Measurements from ENCODE around the gene PIRT.

Gene PIRT

DNA sequence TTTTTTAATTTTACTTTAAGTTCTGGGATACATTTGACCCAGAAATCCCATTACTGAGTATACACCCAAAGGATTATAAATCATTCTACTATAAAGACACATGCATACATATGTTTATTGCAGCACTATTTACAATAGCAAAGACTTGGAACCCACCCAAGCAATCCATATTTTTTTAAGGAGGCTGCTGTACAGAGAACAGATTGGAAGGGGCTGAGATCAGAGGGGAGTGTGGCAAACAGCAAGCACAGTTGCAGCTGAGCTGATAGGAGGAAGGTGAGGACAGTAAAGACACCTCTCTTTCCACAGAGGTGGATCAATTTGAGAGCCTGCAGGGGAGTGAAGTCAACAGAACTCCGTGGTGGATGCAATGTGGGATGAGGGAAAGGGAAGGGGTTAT, 23.8 kb downstream of the PIRT start:
- Histone ChIP-seq H3K27me3 (ENCODE audit: control insufficient read depth, insufficient read depth, low read length) (no peaks in the 10 kb centered on the region), H3K9ac (ENCODE audit: low read length) (no peak overlapping the region), H3K36me3 (ENCODE audit: control insufficient read depth, insufficient read depth, low read length) (no peaks in the 10 kb centered on the region), H3K4me1 (ENCODE audit: control insufficient read depth, insufficient read depth, low read length) (peaks cover 41% of the 10 kb centered on the region), H3K4me3 (ENCODE audit: low read length) (no peak overlapping the region), H3K9me3 (ENCODE audit: control insufficient read depth, low read length) (no peaks in the 10 kb centered on the region)

DNA sequence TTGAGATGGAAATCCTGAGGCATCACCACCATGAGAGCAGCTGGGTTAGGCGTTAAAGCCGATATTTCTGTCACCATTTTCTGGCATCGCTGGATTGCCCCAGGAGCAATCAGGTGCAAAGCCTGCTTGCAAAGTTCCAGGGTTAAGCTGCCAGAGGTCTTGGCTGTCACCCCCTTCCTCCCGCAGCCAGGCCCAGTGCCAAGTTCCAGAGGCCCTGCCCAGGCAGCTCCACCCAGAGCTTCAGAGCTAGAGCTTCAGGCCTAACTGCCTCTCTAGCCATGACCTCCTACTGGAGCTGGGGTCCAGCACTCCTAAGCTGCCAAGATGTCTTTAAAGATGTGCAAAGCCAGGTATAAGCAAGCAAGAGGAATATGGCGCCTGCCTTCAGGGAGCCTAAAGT, 25.2 kb downstream of the PIRT start:
- Histone ChIP-seq H3K9me3 (ENCODE audit: control insufficient read depth, low read length) (no peaks in the 10 kb centered on the region), H3K9ac (ENCODE audit: low read length) (peak overlapping the region; percentile 16), H3K27me3 (ENCODE audit: control insufficient read depth, insufficient read depth, low read length) (no peaks in the 10 kb centered on the region), H3K36me3 (ENCODE audit: control insufficient read depth, insufficient read depth, low read length) (no peaks in the 10 kb centered on the region), H3K4me1 (ENCODE audit: control insufficient read depth, insufficient read depth, low read length) (peaks cover 45% of the 10 kb centered on the region), H3K4me3 (ENCODE audit: low read length) (no peak overlapping the region)

DNA sequence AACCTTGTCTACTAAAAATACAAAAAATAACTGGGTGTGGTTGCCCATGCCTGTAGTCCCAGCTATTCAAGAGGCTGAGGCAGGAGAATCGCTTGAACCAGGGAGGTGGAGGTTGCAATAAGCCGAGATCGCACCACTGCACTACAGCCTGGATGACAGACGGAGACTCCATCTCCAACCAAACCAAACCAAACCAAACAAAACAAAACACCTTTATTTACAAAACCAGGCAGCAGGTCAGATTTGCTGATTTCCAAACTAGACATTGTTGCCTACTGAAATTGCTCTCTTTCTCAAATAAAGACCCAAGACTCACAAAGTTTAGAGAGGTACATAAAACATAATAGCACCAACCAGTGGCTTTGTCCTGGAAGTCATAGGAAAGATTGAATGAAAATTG, 28.3 kb downstream of the PIRT start:
- Histone ChIP-seq H3K36me3 (ENCODE audit: control insufficient read depth, insufficient read depth, low read length) (no peaks in the 10 kb centered on the region), H3K4me3 (ENCODE audit: low read length) (no peak overlapping the region), H3K9ac (ENCODE audit: low read length) (no peak overlapping the region), H3K9me3 (ENCODE audit: control insufficient read depth, low read length) (no peaks in the 10 kb centered on the region), H3K4me1 (ENCODE audit: control insufficient read depth, insufficient read depth, low read length) (peaks cover 63% of the 10 kb centered on the region), H3K27me3 (ENCODE audit: control insufficient read depth, insufficient read depth, low read length) (no peaks in the 10 kb centered on the region)

DNA sequence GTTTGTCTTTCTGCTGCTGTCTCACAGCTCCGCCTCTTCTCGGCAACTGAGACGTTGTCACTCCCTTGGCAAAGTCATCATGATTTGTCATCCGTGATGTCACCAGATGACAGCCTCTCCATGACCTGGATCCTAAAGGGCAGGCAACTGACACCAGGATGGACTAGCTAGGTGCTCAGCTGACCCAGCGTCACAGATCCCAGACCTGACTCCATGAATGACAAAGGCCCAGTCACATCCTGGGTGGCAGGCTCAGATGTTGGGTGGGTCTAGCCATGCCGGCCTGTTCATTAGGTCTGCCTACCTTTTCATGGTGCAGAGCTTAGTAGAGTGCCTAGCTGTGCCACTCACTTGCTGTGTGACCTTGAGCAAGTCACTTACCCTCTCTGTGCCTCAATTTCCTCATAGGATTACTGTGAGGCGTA, 30.2 kb downstream of the PIRT start:
- H3K27me3 ChIP-seq (ENCODE audit: control insufficient read depth, insufficient read depth, low read length), result no peaks in the 10 kb centered on the region
- H3K4me1 ChIP-seq (ENCODE audit: control insufficient read depth, insufficient read depth, low read length), result peaks cover 50% of the 10 kb centered on the region
- H3K36me3 ChIP-seq (ENCODE audit: control insufficient read depth, insufficient read depth, low read length), result no peaks in the 10 kb centered on the region
- no peaks in the 10 kb centered on the region for H3K9me3 ChIP-seq (ENCODE audit: control insufficient read depth, low read length)
- no peak overlapping the region for H3K9ac ChIP-seq (ENCODE audit: low read length)
- H3K4me3 ChIP-seq (ENCODE audit: low read length), result no peak overlapping the region

DNA sequence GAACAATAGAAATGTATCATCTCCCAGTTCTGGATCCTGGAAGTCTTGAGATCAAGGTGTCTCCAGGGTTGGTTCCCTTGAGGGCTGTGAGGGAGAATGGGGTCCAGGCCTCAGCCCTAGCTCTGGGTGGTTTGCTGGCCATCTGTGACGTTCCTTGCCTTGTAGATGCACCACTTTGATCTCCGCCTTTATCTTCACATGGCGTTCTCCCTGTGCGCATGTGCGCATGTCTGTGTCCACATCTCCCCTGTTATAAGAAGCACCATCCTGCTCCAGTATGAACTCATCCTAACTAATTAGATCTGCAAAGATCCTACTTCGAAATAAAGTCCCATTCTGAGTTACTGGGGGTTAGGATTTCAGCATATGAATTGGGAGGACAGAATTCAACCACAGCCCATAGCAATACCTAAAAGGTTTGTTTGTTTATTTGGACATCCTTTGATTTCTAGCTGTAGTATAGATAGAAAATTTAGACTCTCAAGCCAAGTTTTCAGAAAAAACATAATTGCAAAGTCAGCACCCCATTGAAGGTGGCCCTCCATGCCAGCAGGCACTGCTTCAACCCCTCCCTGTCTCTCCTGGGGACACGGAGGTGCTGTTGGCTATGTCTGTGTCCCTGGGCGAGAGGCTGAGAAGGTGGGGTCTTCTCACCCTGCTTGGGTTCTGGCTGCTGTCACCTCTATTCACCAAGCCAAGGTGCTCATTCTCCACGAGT, 31.2 kb downstream of the PIRT start:
- H3K9me3 ChIP-seq (ENCODE audit: control insufficient read depth, low read length), result no peaks in the 10 kb centered on the region
- H3K4me3 ChIP-seq (ENCODE audit: low read length), result no peak overlapping the region
- no peaks in the 10 kb centered on the region for H3K36me3 ChIP-seq (ENCODE audit: control insufficient read depth, insufficient read depth, low read length)
- H3K27me3 ChIP-seq (ENCODE audit: control insufficient read depth, insufficient read depth, low read length), result no peaks in the 10 kb centered on the region
- no peak overlapping the region for H3K9ac ChIP-seq (ENCODE audit: low read length)
- peaks cover 45% of the 10 kb centered on the region for H3K4me1 ChIP-seq (ENCODE audit: control insufficient read depth, insufficient read depth, low read length)

DNA sequence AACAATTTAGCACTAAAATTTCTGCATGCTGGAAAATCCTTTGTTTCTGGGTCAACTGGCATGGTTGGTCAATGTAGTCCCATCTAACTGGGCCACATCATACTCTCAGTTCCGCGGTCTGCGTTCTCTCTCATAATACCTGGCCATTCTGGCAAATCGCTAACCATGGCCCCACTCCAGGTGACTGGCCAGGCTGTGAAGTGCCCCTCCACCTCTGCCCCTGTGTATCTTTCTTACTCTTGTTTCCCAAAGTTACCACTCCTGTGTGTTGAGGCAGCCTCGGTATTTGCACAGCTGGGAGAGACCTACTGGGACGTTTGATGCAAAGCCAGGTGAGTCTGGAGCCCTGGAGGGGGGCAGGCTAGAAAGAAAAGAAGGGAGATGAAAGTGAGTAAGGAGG, 32.0 kb downstream of the PIRT start:
- Histone ChIP-seq H3K4me1 (ENCODE audit: control insufficient read depth, insufficient read depth, low read length) (peaks cover 50% of the 10 kb centered on the region), H3K9me3 (ENCODE audit: control insufficient read depth, low read length) (no peaks in the 10 kb centered on the region), H3K36me3 (ENCODE audit: control insufficient read depth, insufficient read depth, low read length) (no peaks in the 10 kb centered on the region), H3K4me3 (ENCODE audit: low read length) (no peak overlapping the region), H3K27me3 (ENCODE audit: control insufficient read depth, insufficient read depth, low read length) (no peaks in the 10 kb centered on the region), H3K9ac (ENCODE audit: low read length) (no peak overlapping the region)

DNA sequence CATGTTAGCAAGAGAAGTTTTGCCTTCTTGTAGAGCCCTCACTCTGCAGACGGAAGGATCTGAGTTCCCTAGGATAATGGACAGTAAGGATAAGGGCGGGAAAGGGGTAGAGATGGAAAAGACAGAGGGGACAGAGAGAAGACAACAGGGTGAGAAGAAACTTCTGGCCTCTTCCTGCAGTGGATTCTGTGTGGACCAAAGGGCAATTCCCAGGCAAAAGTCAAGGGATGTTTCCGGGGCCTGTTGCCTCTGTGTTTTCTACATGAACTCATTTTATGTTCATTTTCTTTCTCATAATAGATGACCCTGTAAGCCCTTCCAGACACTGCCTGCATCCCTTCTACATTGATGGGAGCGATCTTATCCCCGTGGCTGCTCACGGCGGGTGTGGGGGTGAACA, 33.3 kb downstream of the PIRT start:
- H3K4me3 ChIP-seq (ENCODE audit: low read length), result peak overlapping the region; percentile 87
- peaks cover 53% of the 10 kb centered on the region for H3K4me1 ChIP-seq (ENCODE audit: control insufficient read depth, insufficient read depth, low read length)
- no peaks in the 10 kb centered on the region for H3K36me3 ChIP-seq (ENCODE audit: control insufficient read depth, insufficient read depth, low read length)
- H3K9ac ChIP-seq (ENCODE audit: low read length), result peak overlapping the region; percentile 91
- no peaks in the 10 kb centered on the region for H3K27me3 ChIP-seq (ENCODE audit: control insufficient read depth, insufficient read depth, low read length)
- H3K9me3 ChIP-seq (ENCODE audit: control insufficient read depth, low read length), result no peaks in the 10 kb centered on the region

DNA sequence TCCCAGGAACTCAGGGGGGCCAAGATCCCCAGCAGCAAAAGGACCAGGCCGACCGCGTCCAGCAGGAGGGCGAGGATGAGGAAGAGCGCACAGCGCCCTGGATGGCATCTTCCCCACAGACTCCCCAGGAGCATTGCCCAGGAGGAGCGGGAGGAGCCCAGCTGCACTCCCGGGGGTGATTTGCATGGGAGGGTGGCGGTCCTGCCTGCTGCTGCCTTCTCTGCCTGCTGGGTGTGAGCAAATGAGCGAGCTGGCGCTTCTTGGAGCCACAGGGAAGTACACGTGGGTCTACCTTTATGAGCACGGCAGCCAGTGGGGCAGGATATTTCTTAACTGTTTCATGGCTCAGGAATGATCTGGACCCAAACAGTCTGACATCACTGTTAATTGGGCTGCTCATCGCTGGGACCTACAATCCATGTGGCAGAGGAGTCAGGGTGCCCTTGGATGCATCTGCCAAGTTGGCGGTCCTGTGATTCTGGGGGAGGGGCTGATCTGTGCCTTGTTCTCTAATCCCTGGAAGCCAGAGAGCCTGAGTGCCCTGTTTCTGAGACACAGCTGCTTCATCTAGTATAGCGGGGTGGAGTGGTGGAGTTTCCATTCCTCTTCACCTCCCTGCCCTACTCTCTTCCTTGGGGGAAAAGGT, 33.9 kb downstream of the PIRT start, which contains the start of gene TMEM238L:
Gene TMEM238L (minus strand): TSS at position 270 of the 646 bp plus-strand sequence. CDS start 136 bp downstream, at position 134.
- H3K36me3 ChIP-seq (ENCODE audit: control insufficient read depth, insufficient read depth, low read length), result no peaks in the 10 kb centered on the region
- H3K4me3 ChIP-seq (ENCODE audit: low read length), result peak within 1 kb of the TSS; percentile 87
- peaks cover 54% of the 10 kb centered on the region for H3K4me1 ChIP-seq (ENCODE audit: control insufficient read depth, insufficient read depth, low read length)
- no peaks in the 10 kb centered on the region for H3K9me3 ChIP-seq (ENCODE audit: control insufficient read depth, low read length)
- no peaks in the 10 kb centered on the region for H3K27me3 ChIP-seq (ENCODE audit: control insufficient read depth, insufficient read depth, low read length)
- peak within 1 kb of the TSS; percentile 91 for H3K9ac ChIP-seq (ENCODE audit: low read length)

DNA sequence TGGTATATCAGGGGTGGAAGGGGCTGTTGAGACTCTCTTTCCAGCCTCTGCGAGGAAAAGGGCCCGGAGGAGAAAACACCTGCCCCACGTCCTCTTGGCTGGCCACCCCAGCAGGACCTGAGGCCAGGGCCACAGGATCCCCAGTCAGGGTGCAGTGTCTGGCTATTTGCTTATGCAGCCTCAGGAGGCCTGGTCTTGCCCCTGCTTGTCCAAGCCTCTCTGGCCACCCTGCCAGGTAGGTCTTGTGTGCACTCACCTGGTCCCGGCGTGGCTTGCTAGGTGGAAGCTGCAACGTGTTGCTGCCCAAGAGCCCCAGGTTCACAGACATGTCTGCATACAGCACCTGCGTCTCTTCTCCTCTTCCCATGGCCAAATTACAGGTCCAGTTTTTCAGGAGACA, 34.5 kb downstream of the PIRT start:
- Histone ChIP-seq H3K4me1 (ENCODE audit: control insufficient read depth, insufficient read depth, low read length) (peaks cover 60% of the 10 kb centered on the region), H3K9me3 (ENCODE audit: control insufficient read depth, low read length) (no peaks in the 10 kb centered on the region), H3K36me3 (ENCODE audit: control insufficient read depth, insufficient read depth, low read length) (no peaks in the 10 kb centered on the region), H3K27me3 (ENCODE audit: control insufficient read depth, insufficient read depth, low read length) (no peaks in the 10 kb centered on the region), H3K9ac (ENCODE audit: low read length) (peak overlapping the region; percentile 91), H3K4me3 (ENCODE audit: low read length) (peak overlapping the region; percentile 87)

DNA sequence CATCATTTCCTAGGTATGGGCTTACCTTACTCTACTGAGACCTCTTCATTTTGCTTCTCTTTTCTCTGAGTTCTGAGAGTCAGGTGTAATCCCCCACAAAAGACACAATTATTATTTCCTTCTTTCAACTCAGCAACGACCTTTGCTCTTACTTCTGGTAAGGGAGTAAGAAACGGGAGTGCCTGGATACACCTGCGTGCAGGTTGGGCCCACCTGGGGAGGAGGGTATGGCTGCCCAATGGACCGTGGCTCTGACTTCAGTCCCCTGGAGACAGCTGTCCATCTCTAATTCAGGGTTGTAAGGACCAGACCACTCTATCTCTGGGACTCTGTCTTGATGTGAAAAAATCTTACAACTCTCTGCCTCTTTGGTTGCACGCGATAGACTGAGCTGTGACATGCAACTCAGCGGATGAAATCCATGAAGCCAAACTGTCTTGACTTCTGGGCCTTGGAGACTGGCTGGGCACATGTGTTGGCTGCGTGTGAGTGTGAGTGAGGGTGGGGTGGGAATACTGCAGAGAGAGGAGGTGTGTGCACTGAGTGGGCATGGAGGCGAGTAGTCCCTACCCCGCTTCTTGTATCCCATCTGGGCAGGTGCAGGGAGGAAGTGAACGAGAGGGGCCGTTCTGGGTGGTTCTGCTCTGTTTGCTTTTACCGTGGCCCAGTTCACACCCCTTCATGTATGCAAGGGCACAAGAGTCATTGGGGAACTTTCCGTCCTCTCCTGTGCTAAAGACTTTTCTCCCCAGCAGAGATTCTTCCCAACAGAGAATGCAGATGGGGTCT, 35.2 kb downstream of the PIRT start:
- no peaks in the 10 kb centered on the region for H3K27me3 ChIP-seq (ENCODE audit: control insufficient read depth, insufficient read depth, low read length)
- H3K9ac ChIP-seq (ENCODE audit: low read length), result peak overlapping the region; percentile 91
- no peaks in the 10 kb centered on the region for H3K9me3 ChIP-seq (ENCODE audit: control insufficient read depth, low read length)
- peak overlapping the region; percentile 87 for H3K4me3 ChIP-seq (ENCODE audit: low read length)
- no peaks in the 10 kb centered on the region for H3K36me3 ChIP-seq (ENCODE audit: control insufficient read depth, insufficient read depth, low read length)
- H3K4me1 ChIP-seq (ENCODE audit: control insufficient read depth, insufficient read depth, low read length), result peaks cover 62% of the 10 kb centered on the region

DNA sequence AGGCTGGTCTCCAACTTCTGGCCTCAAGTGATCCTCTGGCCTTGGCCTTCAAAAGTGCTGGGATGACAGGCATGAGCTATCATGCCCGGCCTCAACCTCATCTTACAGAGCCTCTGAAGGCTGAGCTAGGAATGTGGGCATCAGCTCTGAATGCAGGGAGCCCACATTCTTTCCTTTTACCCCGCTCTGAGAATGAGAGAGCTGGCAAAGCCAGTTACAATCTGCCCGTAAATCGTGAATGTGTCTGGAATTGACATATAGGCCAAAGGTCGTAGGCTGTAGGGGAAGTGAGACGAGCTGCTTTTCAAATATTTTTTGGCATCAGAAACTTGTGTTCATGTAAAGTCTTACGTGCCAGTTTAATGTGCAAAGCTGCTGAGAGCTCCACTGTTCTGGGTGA, 38.5 kb downstream of the PIRT start:
- Histone ChIP-seq H3K27me3 (ENCODE audit: control insufficient read depth, insufficient read depth, low read length) (no peaks in the 10 kb centered on the region), H3K9ac (ENCODE audit: low read length) (peak overlapping the region; percentile 63), H3K36me3 (ENCODE audit: control insufficient read depth, insufficient read depth, low read length) (no peaks in the 10 kb centered on the region), H3K4me3 (ENCODE audit: low read length) (no peak overlapping the region), H3K9me3 (ENCODE audit: control insufficient read depth, low read length) (no peaks in the 10 kb centered on the region), H3K4me1 (ENCODE audit: control insufficient read depth, insufficient read depth, low read length) (peaks cover 59% of the 10 kb centered on the region)

DNA sequence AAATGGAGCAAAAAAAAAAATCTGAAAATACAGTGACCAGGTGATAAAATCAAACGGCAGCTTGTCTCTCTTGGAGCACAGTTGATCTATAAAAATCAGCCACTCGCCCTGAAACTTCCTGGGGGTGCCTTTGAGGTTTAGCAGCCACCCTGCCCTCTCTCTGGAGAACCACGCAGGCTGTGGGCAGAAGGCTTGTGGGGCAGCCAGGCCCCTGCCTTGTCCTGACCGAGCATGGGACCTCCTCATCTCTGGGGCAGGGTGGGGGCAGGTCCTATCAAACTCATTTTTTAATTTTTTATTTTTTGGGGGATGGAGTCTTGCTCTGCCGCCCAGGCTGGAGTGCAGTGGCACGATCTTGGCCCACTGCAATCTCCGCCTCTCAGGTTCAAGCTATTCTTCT, 39.0 kb downstream of the PIRT start:
- H3K9ac ChIP-seq (ENCODE audit: low read length), result peak overlapping the region; percentile 63
- peaks cover 62% of the 10 kb centered on the region for H3K4me1 ChIP-seq (ENCODE audit: control insufficient read depth, insufficient read depth, low read length)
- H3K4me3 ChIP-seq (ENCODE audit: low read length), result no peak overlapping the region
- no peaks in the 10 kb centered on the region for H3K27me3 ChIP-seq (ENCODE audit: control insufficient read depth, insufficient read depth, low read length)
- no peaks in the 10 kb centered on the region for H3K36me3 ChIP-seq (ENCODE audit: control insufficient read depth, insufficient read depth, low read length)
- H3K9me3 ChIP-seq (ENCODE audit: control insufficient read depth, low read length), result no peaks in the 10 kb centered on the region
